ENCODE measurements around the gene INTS7.
"Not testable (repeated sequence)": the region's sequence is repeated elsewhere in the genome, so short reads cannot be mapped to it uniquely, and the experiment has no call there.

The INTS7 gene

DNA sequence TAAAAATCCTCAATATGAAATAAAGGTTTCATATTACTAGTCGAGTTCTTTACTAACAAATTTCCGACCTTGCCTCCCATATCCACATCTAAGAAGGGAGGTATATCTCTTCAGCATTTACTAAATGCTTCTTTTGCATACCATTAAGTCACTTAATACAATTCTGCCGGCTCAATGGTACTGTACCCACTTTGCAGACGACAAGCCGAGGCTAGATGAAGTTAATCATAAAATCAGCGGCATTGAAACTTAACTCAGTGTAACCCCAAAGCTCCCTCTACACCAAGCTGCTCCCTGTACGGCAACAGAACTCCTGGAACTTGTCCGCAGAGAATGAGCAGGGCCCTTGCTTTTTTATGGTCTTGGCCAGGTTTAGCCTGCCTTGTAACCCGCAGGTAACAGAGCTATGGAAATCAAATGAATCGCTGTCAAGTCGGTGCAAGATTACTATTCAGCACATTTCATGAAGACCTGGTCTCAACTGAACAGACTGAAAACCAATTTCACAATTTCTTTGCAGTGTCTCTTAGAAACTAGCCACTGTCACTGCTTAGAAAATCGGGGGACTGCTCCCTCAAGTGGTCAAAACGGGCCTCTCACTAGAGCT, 738 bp downstream of the INTS7 start:
- no peak for DNase-seq

- no peak for DNase-seq
These were observed 4.3 kb downstream of the INTS7 start for GRCh38 chr1:212030936-212031528.

GRCh38 chr1:212027727-212028126, 7.6 kb downstream of the INTS7 start:
- not testable (repeated sequence) for DNase-seq

DNA sequence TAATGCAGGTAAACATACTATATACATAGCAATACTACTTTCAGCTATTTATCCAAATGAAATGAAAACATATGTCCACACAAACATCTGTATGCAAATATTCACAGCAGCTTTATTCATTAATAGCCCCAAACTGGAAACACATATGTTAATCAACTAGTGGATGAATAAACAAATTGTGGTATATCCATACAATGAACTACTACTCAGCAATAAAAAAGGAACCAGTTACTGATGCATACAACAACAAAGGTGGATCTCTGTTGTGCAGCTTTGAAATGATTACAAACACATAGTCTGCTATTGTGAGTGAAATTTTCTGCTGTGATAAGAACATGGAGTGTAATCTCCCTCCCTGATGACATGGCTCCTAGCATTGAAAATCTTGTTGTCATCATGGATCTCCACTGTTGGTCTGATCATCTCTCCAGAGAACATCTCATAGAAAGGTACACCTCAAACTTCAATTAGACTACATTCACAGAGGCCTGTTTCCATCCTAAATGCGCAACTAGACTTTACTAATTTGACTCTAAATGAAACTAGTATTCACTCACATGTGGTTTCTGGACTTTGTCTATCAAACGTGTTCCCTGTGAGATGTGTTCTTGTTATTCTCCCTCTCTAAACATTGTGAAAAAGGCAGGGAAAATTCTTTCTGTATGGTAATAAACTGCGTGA, 10.7 kb downstream of the INTS7 start:
- no peak for DNase-seq

DNA sequence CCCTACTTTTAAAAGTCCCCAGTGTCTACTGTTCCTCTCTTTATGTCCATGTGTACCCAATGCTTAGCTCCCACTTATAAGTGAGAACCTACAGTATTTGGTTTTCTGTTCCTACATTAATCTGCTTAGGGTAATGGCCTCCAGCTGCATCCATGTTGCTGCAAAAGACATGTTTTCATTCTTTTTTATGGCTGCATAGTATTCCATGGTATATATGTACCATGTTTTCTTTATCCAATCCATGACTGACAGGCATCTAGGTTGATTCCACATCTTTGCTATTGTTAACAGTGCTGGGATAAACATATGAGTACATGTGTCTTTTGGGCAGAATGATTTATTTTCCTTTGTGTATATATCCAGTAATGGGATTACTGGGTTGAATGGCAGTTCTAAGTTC, 12.4 kb downstream of the INTS7 start:
- not testable (repeated sequence) for DNase-seq

DNA sequence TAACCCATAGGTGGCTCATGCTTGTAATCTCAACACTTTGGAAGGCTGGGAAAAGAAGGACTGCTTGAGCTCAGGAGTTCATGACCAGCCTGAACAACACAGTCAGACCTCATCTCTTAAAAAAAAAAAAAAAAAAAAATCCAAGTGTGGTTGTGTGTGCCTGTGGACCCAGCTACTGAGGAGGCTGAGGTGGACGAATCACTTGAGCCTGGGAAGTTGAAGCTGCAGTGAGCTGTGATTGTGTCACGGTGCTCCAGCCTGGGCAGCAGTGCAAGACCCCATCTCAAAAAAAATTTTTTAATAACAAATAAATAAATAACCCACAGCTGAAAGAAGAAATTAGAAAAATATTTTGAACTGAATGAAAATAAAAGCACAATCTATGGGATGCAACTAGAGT, 13.8 kb downstream of the INTS7 start:
- no peak for DNase-seq

DNA sequence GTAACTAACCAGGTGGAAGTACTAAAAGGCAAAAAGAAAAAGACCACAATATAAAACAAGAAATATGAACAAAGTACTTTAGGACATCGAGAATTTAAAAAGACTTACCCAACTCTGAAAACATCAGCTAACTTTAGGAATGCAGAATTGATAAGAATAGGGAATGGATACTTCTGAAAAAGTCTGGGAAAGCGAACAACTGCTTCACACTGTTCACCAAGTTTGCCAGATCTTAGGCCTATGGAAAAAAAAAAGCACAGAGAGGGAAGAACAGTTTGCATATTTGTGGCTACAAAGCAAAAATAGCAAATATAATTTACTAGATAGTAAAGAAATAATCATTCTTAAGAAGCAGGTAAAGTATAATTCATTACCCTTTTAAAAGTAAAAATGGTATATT, 14.4 kb downstream of the INTS7 start:
- no peak for DNase-seq

- DNase-seq = no peak
These were observed 21.7 kb downstream of the INTS7 start for GRCh38 chr1:212013672-212014071.

DNA sequence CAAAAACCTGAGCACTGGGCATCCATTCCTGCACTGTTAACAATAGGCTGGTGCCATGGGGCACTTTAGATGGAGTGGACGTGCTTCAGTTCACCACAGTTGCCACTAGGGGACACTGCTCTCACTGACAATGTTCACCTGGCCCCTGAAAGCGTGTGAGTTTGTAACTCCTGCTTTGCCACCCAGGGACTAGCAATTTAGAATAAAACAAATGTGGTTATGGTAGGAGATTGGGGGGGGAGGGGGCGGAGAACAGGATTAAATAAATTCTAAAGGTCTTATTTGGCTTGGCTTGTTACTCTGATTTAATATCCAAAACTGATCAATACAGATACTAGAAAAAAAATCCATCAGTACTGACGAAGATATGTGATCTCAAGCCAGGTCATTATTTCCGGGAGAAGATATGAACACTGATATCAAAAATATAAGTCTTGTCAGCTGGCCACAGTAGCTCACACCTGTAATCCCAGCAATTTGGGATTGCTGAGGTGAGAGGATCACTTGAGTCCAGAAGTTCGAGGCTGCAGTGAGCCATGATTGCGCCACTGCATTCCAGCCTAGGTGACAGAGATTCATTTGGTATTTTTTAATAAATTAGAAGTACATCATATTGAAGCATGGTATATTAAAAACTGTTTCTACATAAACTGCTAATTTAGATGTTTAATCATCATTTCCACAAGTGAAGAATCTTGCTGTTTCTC, 23.2 kb downstream of the INTS7 start:
- peak; percentile 67 for DNase-seq

DNA sequence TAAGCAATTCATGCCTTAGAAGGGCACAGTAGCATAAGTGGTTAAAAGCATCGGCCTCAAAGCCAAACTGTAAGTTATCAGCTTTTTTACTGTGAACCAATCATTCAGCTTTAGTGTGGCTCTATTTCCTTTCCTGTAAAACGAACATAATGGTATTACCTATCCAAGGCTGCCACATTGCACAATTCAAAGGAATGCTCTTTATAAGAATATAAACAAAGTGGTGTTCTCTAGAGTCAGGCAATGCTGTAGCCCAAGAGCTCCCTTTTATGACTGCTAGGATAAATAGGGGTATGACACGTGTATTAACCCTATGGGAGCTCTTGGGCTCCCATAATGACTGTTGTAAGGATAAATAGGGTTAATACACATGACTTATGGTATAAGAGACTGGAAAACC, 25.4 kb downstream of the INTS7 start:
- no peak for DNase-seq

DNA sequence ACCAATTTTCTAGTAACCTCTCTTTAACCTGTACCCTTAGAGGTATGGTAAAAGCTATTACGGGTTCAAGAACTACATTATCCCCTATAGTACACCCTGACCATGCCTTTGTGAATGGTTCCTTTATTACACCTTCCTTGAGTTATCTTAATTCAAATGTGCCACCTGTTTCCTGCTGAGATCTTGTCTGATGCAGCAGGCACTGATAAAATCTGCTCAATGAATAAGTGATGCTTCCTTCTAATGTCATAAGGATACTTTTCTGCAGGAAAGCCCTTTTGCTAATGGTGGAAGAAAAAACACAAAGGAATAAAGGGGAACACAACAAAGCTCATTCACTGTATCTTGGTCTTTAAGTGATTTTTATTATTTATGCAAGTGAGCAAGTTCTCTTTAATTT, 25.8 kb downstream of the INTS7 start:
- no peak for DNase-seq

DNA sequence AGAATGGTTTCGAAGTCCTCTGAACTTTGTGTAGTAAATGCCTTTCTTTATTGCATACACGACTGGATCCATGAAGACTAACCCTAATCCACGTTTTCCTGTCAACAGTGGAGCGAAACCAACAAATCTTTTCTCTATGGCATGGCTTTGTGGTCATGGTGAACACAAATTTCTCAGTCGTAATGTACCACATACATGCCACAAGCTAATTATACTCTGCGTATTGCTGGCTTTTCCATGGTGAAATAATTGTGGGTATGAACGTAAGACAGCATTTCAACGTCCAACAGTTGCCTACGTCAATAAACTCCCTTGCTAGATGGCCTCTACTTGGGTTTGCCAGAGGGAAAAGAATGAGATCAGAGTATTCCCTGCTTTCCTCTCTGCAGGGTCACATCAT, 27.5 kb downstream of the INTS7 start:
- DNase-seq = no peak

DNA sequence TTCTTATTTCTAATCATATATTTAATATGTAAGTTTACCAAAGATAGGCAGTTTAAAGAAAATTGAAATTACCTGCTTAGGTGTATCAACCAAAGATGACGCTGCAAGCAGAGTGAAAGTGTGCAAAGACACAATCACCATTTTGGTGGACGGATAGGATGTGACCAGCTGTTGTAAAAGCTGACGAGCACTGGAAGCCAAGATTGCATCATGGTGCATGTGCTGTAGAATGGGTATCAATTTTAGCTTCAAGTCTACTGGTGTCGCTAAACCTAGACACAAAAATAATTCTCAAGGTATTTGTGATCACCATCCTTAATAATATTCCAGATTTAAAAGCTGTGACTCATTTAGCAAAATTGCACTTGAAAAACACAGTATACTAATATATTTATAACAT, 28.2 kb downstream of the INTS7 start:
- no peak for DNase-seq

- DNase-seq = no peak
These were observed 30.3 kb downstream of the INTS7 start for GRCh38 chr1:212004895-212005608.

DNA sequence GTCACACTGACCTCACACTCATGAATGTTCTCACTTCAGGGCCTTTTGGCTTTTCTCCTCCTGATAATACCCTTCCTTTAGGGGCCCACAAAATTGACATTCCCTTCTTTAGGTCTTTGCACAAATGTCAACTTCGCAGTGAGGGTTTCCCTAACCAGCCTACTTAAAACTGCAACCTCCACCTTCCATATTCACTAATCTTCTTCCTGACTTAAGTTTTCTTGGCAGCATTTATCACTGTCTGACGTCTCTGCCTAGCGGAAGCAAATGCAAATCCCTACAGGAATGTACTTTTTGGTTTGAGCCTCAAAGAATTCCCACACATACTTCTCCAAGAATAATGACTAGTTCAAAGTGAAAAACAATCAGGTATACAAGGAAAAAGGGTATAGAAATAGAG, 32.8 kb downstream of the INTS7 start:
- DNase-seq = no peak

DNA sequence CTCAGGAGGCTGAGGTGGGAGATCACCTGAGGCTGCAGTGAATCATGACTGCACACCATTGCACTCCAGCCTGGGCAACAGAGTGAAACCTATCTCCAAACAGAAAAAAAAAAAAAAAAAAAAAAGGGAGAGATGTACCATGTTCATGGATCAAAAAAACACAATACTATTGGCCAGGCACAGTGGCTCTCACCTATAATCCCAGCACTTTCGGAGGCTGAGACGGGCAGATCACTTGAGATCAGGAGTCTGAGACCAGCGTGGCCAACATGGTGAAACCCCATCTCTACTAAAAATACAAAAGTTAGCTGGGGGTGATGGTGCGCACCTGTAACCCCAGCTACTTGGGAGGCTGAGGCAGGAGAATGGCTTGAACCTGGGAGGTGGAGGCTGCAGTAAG, 37.9 kb downstream of the INTS7 start:
- not testable (repeated sequence) for DNase-seq

GRCh38 chr1:211991695-211992094, 43.7 kb downstream of the INTS7 start:
- DNase-seq = no peak

- no peak for DNase-seq
These were observed 48.6 kb downstream of the INTS7 start for GRCh38 chr1:211986628-211987254.

DNA sequence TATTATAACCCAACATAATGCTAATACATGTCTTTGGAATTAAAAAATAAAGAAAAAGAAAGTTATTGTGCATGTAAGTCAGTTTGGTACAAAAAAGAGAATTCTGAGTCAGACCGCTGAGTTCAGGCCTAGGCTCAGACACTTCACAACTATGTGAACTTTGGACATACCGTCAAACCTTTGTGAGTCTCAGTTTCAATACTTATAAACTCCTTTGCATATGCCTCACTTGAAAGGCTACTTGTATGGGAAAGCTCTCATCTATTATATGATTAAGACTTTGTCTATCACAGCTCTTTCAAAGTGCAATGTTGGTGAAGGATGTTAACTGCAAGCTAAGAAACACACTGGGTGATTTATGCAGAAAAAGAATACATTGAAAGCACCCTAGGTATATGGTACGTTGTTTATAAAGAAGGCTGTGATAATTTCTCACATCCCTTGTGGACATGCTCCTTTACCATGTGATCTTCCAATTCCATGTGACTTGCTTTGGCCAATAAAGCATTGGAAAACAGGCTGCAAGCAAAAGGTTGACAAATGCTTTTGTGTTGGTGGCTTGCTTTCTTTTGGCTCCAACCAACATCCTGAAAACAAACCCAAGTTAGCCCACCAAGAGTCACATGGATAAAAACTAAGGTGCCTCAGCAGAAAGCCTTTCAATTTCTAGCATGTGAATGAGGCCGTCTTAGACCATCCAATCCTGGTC, 49.6 kb downstream of the INTS7 start:
- DNase-seq = no peak

- DNase-seq = no peak
These were observed 56.8 kb downstream of the INTS7 start for GRCh38 chr1:211978596-211978995.

- DNase-seq = no peak
These were observed 60.0 kb downstream of the INTS7 start for GRCh38 chr1:211975152-211975941.
